Mesenchymal stem cell (in vitro differentiated cells and primary cell): ENCODE data around the gene ASMTL.

Experiments used
- DNase-seq: peaks from one replicate; pipeline ENCODE4 v3.0.0-alpha.2; 2013
- H2AFZ ChIP-seq: one replicate; pipeline ENCODE4 v1.6.1; 2013; ENCODE audit warnings: low read depth, mild to moderate bottlenecking, control low read depth, inconsistent platforms, low read length, moderate library complexity
- H2AK5ac ChIP-seq: 2 replicates; pipeline ENCODE4 v1.6.1; 2013; ENCODE audit warnings: low read length, moderate library complexity, mild to moderate bottlenecking, inconsistent platforms; ENCODE audit not compliant: severe bottlenecking
- H2BK120ac ChIP-seq: one replicate; pipeline ENCODE4 v1.6.1; 2013; ENCODE audit warnings: low read depth, mild to moderate bottlenecking, inconsistent platforms, low read length, moderate library complexity
- H2BK12ac ChIP-seq, 2 experiments: one replicate each; pipeline ENCODE4 v1.6.1; 2013; ENCODE audit warnings: inconsistent platforms in 2 of 2, low read length in 2 of 2, mild to moderate bottlenecking in 2 of 2, moderate library complexity in 2 of 2, control low read depth in 1 of 2
- H2BK15ac ChIP-seq: one replicate; pipeline ENCODE4 v1.6.1; 2013; ENCODE audit warnings: mild to moderate bottlenecking, low read depth, inconsistent platforms; ENCODE audit not compliant: poor library complexity, severe bottlenecking
- H2BK5ac ChIP-seq: 2 replicates; pipeline ENCODE4 v1.6.1; 2013; ENCODE audit warnings: low read depth, mild to moderate bottlenecking, low read length, control low read depth, inconsistent platforms; ENCODE audit not compliant: poor library complexity, severe bottlenecking
- H3K14ac ChIP-seq, 2 experiments: one replicate each; pipeline ENCODE4 v1.6.1; 2013; ENCODE audit warnings: inconsistent platforms in 2 of 2, low read length in 2 of 2, control low read depth in 1 of 2, mild to moderate bottlenecking in 1 of 2, moderate library complexity in 1 of 2
- H3K18ac ChIP-seq, 2 experiments: one replicate each; pipeline ENCODE4 v1.6.1; 2013; ENCODE audit warnings: inconsistent platforms in 2 of 2, low read length in 2 of 2, control low read depth in 1 of 2, low read depth in 1 of 2, mild to moderate bottlenecking in 1 of 2
- H3K23ac ChIP-seq, 2 experiments: one replicate each; pipeline ENCODE4 v1.6.1; 2013; ENCODE audit warnings: inconsistent platforms in 2 of 2, low read length in 2 of 2, mild to moderate bottlenecking in 2 of 2, moderate library complexity in 2 of 2, control low read depth in 1 of 2
- H3K27ac ChIP-seq: 2 replicates; pipeline ENCODE4 v1.5.1; 2013; ENCODE audit warnings: mild to moderate bottlenecking, moderate library complexity, low read length, control low read depth, inconsistent platforms; ENCODE audit not compliant: poor library complexity, severe bottlenecking
- H3K27me3 ChIP-seq, 2 experiments: 2 replicates each; pipeline versions ENCODE4 v1.6.1 to v1.7.0; 2013; ENCODE audit warnings: low read length in 2 of 2, mild to moderate bottlenecking in 2 of 2, moderate library complexity in 2 of 2, control low read depth in 1 of 2, inconsistent platforms in 1 of 2; ENCODE audit not compliant: control insufficient read depth in 1 of 2, insufficient read depth in 1 of 2
- H3K36me3 ChIP-seq, 2 experiments: 2 replicates each; pipeline versions ENCODE4 v1.6.1 to v1.7.0; 2013; ENCODE audit warnings: low read length in 2 of 2, control low read depth in 1 of 2, inconsistent platforms in 1 of 2, low read depth in 1 of 2, mild to moderate bottlenecking in 1 of 2; ENCODE audit not compliant: insufficient read depth in 2 of 2, control insufficient read depth in 1 of 2
- H3K4ac ChIP-seq, 2 experiments: one replicate each; pipeline ENCODE4 v1.6.1; 2013; ENCODE audit warnings: inconsistent platforms in 2 of 2, low read length in 2 of 2, mild to moderate bottlenecking in 2 of 2, moderate library complexity in 2 of 2, control low read depth in 1 of 2, low read depth in 1 of 2
- H3K4me1 ChIP-seq: 2 replicates; pipeline ENCODE4 v1.6.1; 2013; ENCODE audit warnings: low read depth, low read length, control low read depth; ENCODE audit not compliant: control insufficient read depth, insufficient read depth
- H3K4me2 ChIP-seq: 2 replicates; pipeline ENCODE4 v1.6.1; 2013; ENCODE audit warnings: low read length, mild to moderate bottlenecking, inconsistent platforms; ENCODE audit not compliant: poor library complexity, severe bottlenecking
- H3K4me3 ChIP-seq, 2 experiments: 2 replicates each; pipeline versions ENCODE4 v1.5.1 to v1.7.0; 2013; ENCODE audit warnings: low read length in 2 of 2, mild to moderate bottlenecking in 2 of 2, control low read depth in 1 of 2, low read depth in 1 of 2; ENCODE audit not compliant: insufficient read depth in 1 of 2
- H3K79me1 ChIP-seq: replicated peaks from 2 replicates; pipeline ENCODE4 v1.6.1; 2013; ENCODE audit warnings: mild to moderate bottlenecking, control low read depth, low read length, inconsistent platforms; ENCODE audit not compliant: poor library complexity, severe bottlenecking
- H3K9ac ChIP-seq: 2 replicates; pipeline ENCODE4 v1.7.0; 2013; ENCODE audit warnings: mild to moderate bottlenecking, low read length, moderate library complexity
- H3K9me3 ChIP-seq: 2 replicates; pipeline ENCODE4 v1.7.0; 2013; ENCODE audit warnings: mild to moderate bottlenecking, low read length; ENCODE audit not compliant: control insufficient read depth
- H4K8ac ChIP-seq: one replicate; pipeline ENCODE4 v1.6.1; 2013; ENCODE audit warnings: inconsistent platforms, mild to moderate bottlenecking, low read length, moderate library complexity
- H4K91ac ChIP-seq: one replicate; pipeline ENCODE4 v1.6.1; 2013; ENCODE audit warnings: mild to moderate bottlenecking, low read length, inconsistent platforms
- WGBS: methylation state at CpG from one replicate; pipeline ENCODE4 v1.1.7; 2013; ENCODE audit warnings: mixed read lengths; 5-methylcytosine and 5-hydroxymethylcytosine counted together

The ASMTL gene

DNA sequence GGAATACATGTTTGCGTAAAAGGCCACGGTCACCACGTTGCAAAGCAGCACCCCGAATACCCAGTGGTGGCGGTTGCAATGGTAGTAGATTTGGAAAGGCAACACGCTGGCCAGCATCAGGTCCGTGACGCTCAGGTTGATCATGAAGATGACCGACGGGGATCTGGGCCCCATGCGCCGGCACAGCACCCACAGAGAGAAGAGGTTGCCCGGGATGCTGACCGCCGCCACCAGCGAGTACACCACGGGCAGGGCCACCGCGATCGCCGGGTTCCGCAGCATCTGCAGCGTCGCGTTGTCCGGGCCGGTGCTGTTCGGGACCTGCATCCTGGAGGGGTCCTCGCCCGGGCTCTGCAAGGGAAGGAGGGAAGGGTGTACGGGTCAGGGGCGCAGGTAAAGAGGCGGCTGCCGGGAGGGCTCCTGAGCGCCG is 13.5 kb upstream of the ASMTL start:
- peaks cover 13% of the 10 kb centered on the region for H3K4me1 ChIP-seq
- no peak overlapping the region for H3K23ac ChIP-seq
- no peak overlapping the region for H2AFZ ChIP-seq
- H4K8ac ChIP-seq: no peak overlapping the region
- H3K27ac ChIP-seq: no peak overlapping the region
- H2BK15ac ChIP-seq: no peak overlapping the region
- H3K14ac ChIP-seq: no peak overlapping the region
- no peak overlapping the region for H3K18ac ChIP-seq
- H2BK120ac ChIP-seq: no peak overlapping the region
- H2BK12ac ChIP-seq: no peak overlapping the region
- DNase-seq: no peak
- H3K4me3 ChIP-seq: no peak overlapping the region
- H2BK5ac ChIP-seq: no peak overlapping the region
- no peak overlapping the region for H4K91ac ChIP-seq
- H3K36me3 ChIP-seq: no peaks in the 10 kb centered on the region
- H3K9ac ChIP-seq: no peak overlapping the region
- H3K9me3 ChIP-seq: no peaks in the 10 kb centered on the region
- peaks cover 0 to 60% of the 10 kb centered on the region in 2 experiments for H3K27me3 ChIP-seq
- H3K4ac ChIP-seq: no peak overlapping the region
- H2AK5ac ChIP-seq: no peak overlapping the region
- WGBS: 94% methylated on average over 32 of the region's 36 CpGs
- no peaks in the 10 kb centered on the region for H3K79me1 ChIP-seq
- H3K4me2 ChIP-seq: no peak overlapping the region

DNA sequence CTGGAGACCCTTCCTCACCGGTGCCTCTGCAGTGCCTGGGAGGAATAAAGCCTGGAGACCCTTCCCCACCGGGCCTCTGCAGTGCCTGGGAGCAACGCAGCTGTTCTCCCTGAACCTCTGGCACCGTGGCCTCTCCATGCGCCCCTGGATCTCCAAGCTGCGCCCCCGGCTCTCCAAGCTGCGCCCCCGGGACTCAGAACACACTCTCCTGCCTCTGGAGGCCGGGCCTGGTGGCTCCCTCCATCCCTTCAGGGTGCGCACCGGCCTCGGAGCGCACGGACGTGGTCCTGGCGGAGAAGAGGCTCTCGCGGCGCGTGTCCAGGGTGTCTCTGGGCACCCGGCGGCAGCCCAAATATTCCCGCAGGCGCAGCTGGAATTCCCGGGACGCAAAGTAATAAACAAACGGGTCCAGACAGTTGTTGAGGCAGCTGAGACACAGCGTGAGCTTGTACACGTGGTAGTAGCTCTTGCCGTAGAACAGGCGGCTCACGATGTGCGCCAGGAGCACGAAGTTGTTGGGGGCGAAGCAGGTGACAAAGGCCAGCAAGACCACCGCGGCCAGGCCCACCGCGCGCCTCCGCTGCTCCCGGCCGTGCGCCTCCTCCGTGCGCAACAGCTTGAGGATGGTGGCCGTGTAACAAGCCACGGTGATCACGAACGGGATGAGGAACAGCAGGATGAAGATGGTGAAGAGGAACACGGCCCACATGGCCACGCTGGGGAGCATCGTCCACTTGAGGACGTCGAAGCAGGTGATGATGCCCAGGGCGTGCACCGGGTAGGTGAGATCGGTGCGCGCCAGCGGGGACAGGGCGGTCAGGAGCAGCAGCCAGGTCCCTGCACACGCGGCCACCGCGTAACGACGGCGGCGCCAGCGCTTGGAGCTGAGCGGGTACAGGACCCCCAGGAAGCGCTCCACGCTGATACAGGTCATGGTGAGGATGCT is 12.8 kb upstream of the ASMTL start:
- 92% methylated on average over 75 of the region's 75 CpGs for WGBS
- H3K4me2 ChIP-seq: no peak overlapping the region
- H3K79me1 ChIP-seq: no peaks in the 10 kb centered on the region
- no peak overlapping the region for H3K23ac ChIP-seq
- H3K4me1 ChIP-seq: peaks cover 13% of the 10 kb centered on the region
- H3K27ac ChIP-seq: no peak overlapping the region
- H4K8ac ChIP-seq: no peak overlapping the region
- no peak overlapping the region for H3K18ac ChIP-seq
- H3K14ac ChIP-seq: no peak overlapping the region
- H2AFZ ChIP-seq: no peak overlapping the region
- no peak for DNase-seq
- H3K4me3 ChIP-seq: no peak overlapping the region
- H4K91ac ChIP-seq: no peak overlapping the region
- H3K36me3 ChIP-seq: no peaks in the 10 kb centered on the region
- H3K4ac ChIP-seq: no peak overlapping the region
- H2BK12ac ChIP-seq: no peak overlapping the region
- H3K27me3 ChIP-seq: peaks cover 0 to 60% of the 10 kb centered on the region in 2 experiments
- H2BK15ac ChIP-seq: no peak overlapping the region
- no peak overlapping the region for H3K9ac ChIP-seq
- no peak overlapping the region for H2AK5ac ChIP-seq
- no peak overlapping the region for H2BK120ac ChIP-seq
- H2BK5ac ChIP-seq: no peak overlapping the region
- no peaks in the 10 kb centered on the region for H3K9me3 ChIP-seq

DNA sequence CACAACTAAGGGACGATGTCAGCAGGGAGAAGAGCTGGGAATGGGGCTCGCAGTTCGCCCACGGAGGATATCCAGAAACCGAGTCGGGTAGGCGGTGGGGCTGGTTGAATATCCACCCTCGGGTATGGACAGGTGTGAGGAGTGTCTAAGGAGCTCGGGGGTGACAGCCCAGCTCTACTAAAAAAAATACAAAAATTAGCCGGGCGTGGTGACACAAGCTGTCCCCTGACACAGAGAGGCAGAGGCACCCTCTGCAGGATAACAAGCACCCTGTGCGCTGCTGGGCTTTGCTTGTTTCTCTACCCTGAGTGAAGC is 12.2 kb upstream of the ASMTL start:
- Histone ChIP-seq H3K27me3 (peaks cover 0 to 64% of the 10 kb centered on the region in 2 experiments), H4K8ac (no peak overlapping the region), H2BK15ac (no peak overlapping the region), H2AFZ (no peak overlapping the region), H2BK12ac (no peak overlapping the region), H3K23ac (no peak overlapping the region), H2BK120ac (no peak overlapping the region), H3K36me3 (no peaks in the 10 kb centered on the region), H4K91ac (no peak overlapping the region), H3K4me1 (peaks cover 13% of the 10 kb centered on the region), H3K4ac (no peak overlapping the region), H2BK5ac (no peak overlapping the region), H2AK5ac (no peak overlapping the region), H3K27ac (no peak overlapping the region), H3K14ac (no peak overlapping the region), H3K9me3 (no peaks in the 10 kb centered on the region), H3K9ac (no peak overlapping the region), H3K4me3 (no peak overlapping the region), H3K4me2 (no peak overlapping the region), H3K18ac (no peak overlapping the region), H3K79me1 (no peaks in the 10 kb centered on the region)
- WGBS: 89% methylated on average over 12 of the region's 12 CpGs
- DNase-seq: no peak

GRCh38 chrX:1464041-1464970 is 11.6 kb upstream of the ASMTL start:
- 85% methylated on average over 24 of the region's 24 CpGs for WGBS
- H2AK5ac ChIP-seq: no peak overlapping the region
- H3K4me3 ChIP-seq: no peak overlapping the region
- no peak overlapping the region for H2BK12ac ChIP-seq
- no peak overlapping the region for H2BK120ac ChIP-seq
- no peaks in the 10 kb centered on the region for H3K9me3 ChIP-seq
- H3K27me3 ChIP-seq: peaks cover 0 to 69% of the 10 kb centered on the region in 2 experiments
- H3K79me1 ChIP-seq: no peaks in the 10 kb centered on the region
- H3K27ac ChIP-seq: no peak overlapping the region
- no peak overlapping the region for H4K91ac ChIP-seq
- H3K4me2 ChIP-seq: no peak overlapping the region
- no peak overlapping the region for H3K18ac ChIP-seq
- no peak for DNase-seq
- no peak overlapping the region for H3K23ac ChIP-seq
- no peak overlapping the region for H4K8ac ChIP-seq
- H3K36me3 ChIP-seq: no peaks in the 10 kb centered on the region
- peaks cover 13% of the 10 kb centered on the region for H3K4me1 ChIP-seq
- H3K4ac ChIP-seq: no peak overlapping the region
- no peak overlapping the region for H3K14ac ChIP-seq
- no peak overlapping the region for H3K9ac ChIP-seq
- no peak overlapping the region for H2BK15ac ChIP-seq
- H2BK5ac ChIP-seq: no peak overlapping the region
- no peak overlapping the region for H2AFZ ChIP-seq
